AG04450 (cell line): ENCODE data around the gene PTP4A1. TPM values are rescaled to one million over a fixed set of nuclear protein-coding genes. Genes with fewer than 3 reads are reported as not detected.
"Not testable (repeated sequence)": the region's sequence is repeated elsewhere in the genome, so short reads cannot be mapped to it uniquely, and the experiment has no call there.

ENCODE experiments used
- CTCF ChIA-PET: fragments of 300-600, 350-600 bp; formaldehyde crosslinking; extraction: SDS; loops from one replicate; lab custom pipeline; 2022; ENCODE audit warnings: antibody characterized with exemption, inconsistent platforms; lab: Charles Lee
- POLR2A ChIA-PET: fragments of 350-600 bp; formaldehyde crosslinking; extraction: SDS; loops from one replicate; lab custom pipeline; 2021; ENCODE audit warnings: antibody characterized with exemption, inconsistent platforms; lab: Yijun Ruan, JAX
- DNase-seq: peaks from one replicate; pipeline ENCODE4 v3.0.0-alpha.2; 2011; ENCODE audit warnings: low read depth, low spot score
- H3K27ac ChIP-seq: one replicate; pipeline ENCODE4 v1.5.1; 2012; ENCODE audit warnings: low read depth, low read length, control low read depth
- H3K27me3 ChIP-seq: one replicate; pipeline ENCODE4 v1.6.0; 2012; ENCODE audit warnings: low read length; ENCODE audit not compliant: control insufficient read depth, insufficient read depth
- H3K4me3 ChIP-seq: 2 replicates; pipeline ENCODE4 v1.5.1; 2011; ENCODE audit warnings: mild to moderate bottlenecking, low read depth, low read length, control low read depth
- H3K9me3 ChIP-seq: 2 replicates; pipeline ENCODE4 v1.5.1; 2012; ENCODE audit warnings: low read length; ENCODE audit not compliant: control insufficient read depth, insufficient read depth
- CTCF ChIP-seq: IDR thresholded peaks from 2 replicates; pipeline ENCODE4 v1.5.1; 2011; ENCODE audit warnings: low read depth, low read length, control low read depth, inconsistent platforms
- polyA minus RNA-seq: library from RNA; depleted of rRNA, polyadenylated mRNA; stranded (reverse); fragments of >200 nt; gene quantifications from 2 replicates; pipeline ENCODE4 v1.2.3, GENCODE V29; 2011; rRNA and poly(A)+ RNA removed
- polyA plus RNA-seq: library from polyadenylated mRNA; depleted of rRNA; stranded (reverse); fragments of >200 nt; gene quantifications from 2 replicates; pipeline ENCODE4 v1.2.3, GENCODE V29; 2011; rRNA removed

PTP4A1 gene
- polyA plus RNA-seq (34.3 and 37.7 TPM in 2 replicates), polyA minus RNA-seq (19.3 and 38.6 TPM in 2 replicates)

GRCh38 chr6:63572044-63572746 lies at the start of gene PTP4A1, which contains the start of gene LOC128125822:
Gene PTP4A1 (plus strand): TSS chr6:63572480. CDS start chr6:63576881, 4,401 bp downstream.
Gene LOC128125822 (plus strand): TSS chr6:63572480.
- CTCF ChIA-PET, result no interaction called here
- POLR2A ChIA-PET, result no interaction called here
- Histone ChIP-seq H3K4me3 (peak within 1 kb of the TSS; percentile 86), H3K27ac (peak within 1 kb of the TSS; percentile 94), H3K9me3 (peaks cover 2% of the 10 kb centered on the region; the same call in 1 of the 2 replicates), H3K27me3 (no peaks in the 10 kb centered on the region)
- peak; percentile 96 for DNase-seq
- no peak for TF ChIP-seq CTCF

- H3K27me3 ChIP-seq, H3K27ac ChIP-seq, DNase-seq, H3K9me3 ChIP-seq, POLR2A ChIA-PET, H3K4me3 ChIP-seq: not testable (repeated sequence)
- CTCF ChIA-PET, result interaction anchor here (0.6 kb wide), 1 partner anchor 81 kb away, joined by 3 read pairs; no protein-coding TSS in a partner anchor
Measured at GRCh38 chr6:63522911-63523287, 49.4 kb upstream of the PTP4A1 start.

- Histone ChIP-seq H3K4me3 (no peak overlapping the region), H3K27ac (no peak overlapping the region), H3K27me3 (no peaks in the 10 kb centered on the region), H3K9me3 (no peaks in the 10 kb centered on the region)
- no peak for DNase-seq
- CTCF ChIA-PET, result no interaction called here
- TF ChIP-seq CTCF, result no peak
- POLR2A ChIA-PET, result no interaction called here
Measured at GRCh38 chr6:63523630-63524029, 48.6 kb upstream of the PTP4A1 start.

- no peak for TF ChIP-seq CTCF
- ChIA-PET CTCF (interaction anchor here (1.8 kb wide), 1 partner anchor 16 kb away, joined by 4 read pairs; no protein-coding TSS in a partner anchor), POLR2A (no interaction called here)
- Histone ChIP-seq H3K27ac (no peak overlapping the region), H3K9me3 (no peaks in the 10 kb centered on the region), H3K4me3 (no peak overlapping the region), H3K27me3 (no peaks in the 10 kb centered on the region)
- DNase-seq, result no peak
Measured at GRCh38 chr6:63525186-63525878, 46.9 kb upstream of the PTP4A1 start.

GRCh38 chr6:63526931-63527330 lies 45.3 kb upstream of the PTP4A1 start:
- ChIA-PET POLR2A (interaction anchor here (0.7 kb wide), 1 partner anchor 47 kb away, joined by 3 read pairs; no protein-coding TSS in a partner anchor), CTCF (interaction anchor here (0.6 to 1.2 kb wide), 2 partner anchors 48 to 174 kb away, joined by 3 to 6 read pairs; no protein-coding TSS in a partner anchor)
- Histone ChIP-seq H3K4me3 (no peak overlapping the region), H3K9me3 (no peaks in the 10 kb centered on the region), H3K27ac (no peak overlapping the region), H3K27me3 (no peaks in the 10 kb centered on the region)
- no peak for DNase-seq
- TF ChIP-seq CTCF, result no peak
